K562 (cell line): Measurements from ENCODE around the gene EXOC4. TPM values are rescaled to one million over a fixed set of nuclear protein-coding genes. Genes with fewer than 3 reads are reported as not detected.

Experiments used
- ATAC-seq: fragments of 200-7000 bp; cut with Tn5 transposase; 3 replicates; pipeline ENCODE4 v1.9.1; 2020; ENCODE audit warnings: moderate library complexity
- BruUV-seq: library from RNA; stranded (reverse); fragments of 400-500 nt; replicated peaks from 2 replicates; lab custom pipeline; 2021; lab: Mats Ljungman, UMichigan
- CTCF ChIA-PET: fragments of 300-600 bp; formaldehyde crosslinking; extraction: SDS; loops from one replicate; lab custom pipeline; 2021; ENCODE audit warnings: low intra/inter-chr PET ratio; lab: Yijun Ruan, JAX
- POLR2A ChIA-PET: fragments of 300-600, 350-650 bp; sonication (Branson Sonifier 250); formaldehyde crosslinking; extraction: SDS; loops from one replicate; lab custom pipeline; 2021; ENCODE audit warnings: antibody characterized with exemption, inconsistent platforms; lab: Yijun Ruan, JAX
- DNase-seq, 4 experiments: peaks; one replicate each; pipeline versions ENCODE4 v3.0.0 to v3.0.0-alpha.2; 2011 to 2018; ENCODE audit warnings: low spot score in 3 of 4, mixed read lengths in 3 of 4; ENCODE audit errors: extremely low read depth in 1 of 4
- FAIRE-seq: peaks from 2 replicates; lab custom pipeline; 2011; peaks lifted over from hg19 to GRCh38; lab: Jason Lieb, UNC
- H2AFZ ChIP-seq: 2 replicates; pipeline ENCODE4 v1.6.0; 2011; ENCODE audit warnings: low read depth, low read length, control low read depth, inconsistent platforms
- H3K27ac ChIP-seq: fragments of 200-600 bp; 3 replicates; pipeline ENCODE4 v1.8.0; 2011; ENCODE audit warnings: low read depth, mild to moderate bottlenecking, control low read depth, inconsistent platforms, low read length, moderate library complexity, mixed read lengths; ENCODE audit errors: extremely low read depth
- H3K27me3 ChIP-seq, 2 experiments: fragments of 300-600 bp in 1 of 2; 2 replicates in 1 of 2; 3 replicates in 1 of 2; pipeline versions ENCODE4 v1.6.0 to v1.8.0; 2011; ENCODE audit warnings: inconsistent platforms in 2 of 2, low read length in 2 of 2, mild to moderate bottlenecking in 1 of 2, mixed read lengths in 1 of 2, moderate library complexity in 1 of 2; ENCODE audit not compliant: control insufficient read depth in 2 of 2, insufficient read depth in 2 of 2
- H3K36me3 ChIP-seq: fragments of 300-600 bp; 3 replicates; pipeline ENCODE4 v1.8.0; 2011; ENCODE audit warnings: mild to moderate bottlenecking, low read length, inconsistent platforms; ENCODE audit not compliant: control insufficient read depth, insufficient read depth
- H3K4me1 ChIP-seq, 2 experiments: fragments of 200-600 bp in 1 of 2; replicated peaks in 1 of 2; 2 replicates in 1 of 2; 3 replicates in 1 of 2; pipeline versions ENCODE4 v1.5.1 to v1.8.0; 2011; ENCODE audit warnings: inconsistent platforms in 2 of 2, low read length in 2 of 2, mild to moderate bottlenecking in 1 of 2, mixed read lengths in 1 of 2, moderate library complexity in 1 of 2; ENCODE audit not compliant: control insufficient read depth in 2 of 2, insufficient read depth in 2 of 2
- H3K4me2 ChIP-seq: 2 replicates; pipeline ENCODE4 v1.6.1; 2011; ENCODE audit warnings: low read length, control low read depth, inconsistent platforms, mixed read lengths; ENCODE audit not compliant: insufficient read depth
- H3K4me3 ChIP-seq: fragments of 200-600 bp; sonication (generic), shearing (Covaris generic); 2 replicates; pipeline ENCODE4 v1.5.1; 2016; ENCODE audit warnings: control low read depth, inconsistent platforms
- H3K79me2 ChIP-seq: fragments of 200-600 bp; 3 replicates; pipeline ENCODE4 v1.8.0; 2011; ENCODE audit warnings: low read length, inconsistent platforms; ENCODE audit not compliant: control insufficient read depth, insufficient read depth
- H3K9ac ChIP-seq, 2 experiments: 2 replicates each; pipeline versions ENCODE4 v1.6.0 to v1.6.1; 2011; ENCODE audit warnings: low read depth in 2 of 2, low read length in 2 of 2, control low read depth in 1 of 2, inconsistent platforms in 1 of 2, mild to moderate bottlenecking in 1 of 2, mixed read lengths in 1 of 2; ENCODE audit not compliant: insufficient read depth in 1 of 2
- H3K9me1 ChIP-seq: one replicate; pipeline ENCODE4 v1.6.0; 2011; ENCODE audit warnings: inconsistent platforms, mild to moderate bottlenecking, low read length, moderate library complexity; ENCODE audit not compliant: control insufficient read depth, insufficient read depth
- H3K9me3 ChIP-seq: replicated peaks from 2 replicates; pipeline ENCODE4 v1.5.1; 2011; ENCODE audit warnings: low read depth, low read length, inconsistent platforms; ENCODE audit not compliant: control insufficient read depth, insufficient read depth
- H4K20me1 ChIP-seq: replicated peaks from 2 replicates; pipeline ENCODE4 v1.6.1; 2011; ENCODE audit warnings: low read length, inconsistent platforms, mixed read lengths; ENCODE audit not compliant: control insufficient read depth, insufficient read depth
- CBX5 ChIP-seq: IDR thresholded peaks from 2 replicates; pipeline ENCODE4 v1.6.1; 2014; ENCODE audit warnings: low read depth, borderline replicate concordance
- CXXC5 ChIP-seq: fragments of 250-450 bp; sonication (Bioruptor Pico); IDR thresholded peaks from 2 replicates; pipeline ENCODE4 v1.8.0; 2022; ENCODE audit warnings: inconsistent platforms, mild to moderate bottlenecking, moderate library complexity
- KHSRP ChIP-seq: fragments of 450-650 bp; IDR thresholded peaks from 2 replicates; pipeline ENCODE4 v1.6.1; 2017
- MITF ChIP-seq: IDR thresholded peaks from 2 replicates; pipeline ENCODE4 v1.6.1; 2014; ENCODE audit warnings: antibody characterized with exemption
- POLR2AphosphoS2 ChIP-seq: IDR thresholded peaks from 2 replicates; pipeline ENCODE4 v1.6.1; 2012; ENCODE audit warnings: low read length, improper control_type of control experiment
- POU5F1 ChIP-seq: fragments of 150-350 bp; IDR thresholded peaks from 2 replicates; pipeline ENCODE4 v1.6.1; 2014; ENCODE audit warnings: borderline replicate concordance, low read length, low read depth, mild to moderate bottlenecking; ENCODE audit not compliant: partially characterized antibody
- STAT5A ChIP-seq: IDR thresholded peaks from 2 replicates; pipeline ENCODE4 v1.6.1; 2012; ENCODE audit warnings: low read length, inconsistent platforms, borderline replicate concordance
- ZFPM2 ChIP-seq: fragments of 250-450 bp; sonication (Bioruptor Pico); IDR thresholded peaks from 2 replicates; pipeline ENCODE4 v1.5.1; 2022; ENCODE audit warnings: mild to moderate bottlenecking
- ZNF134 ChIP-seq: fragments of 250-450 bp; sonication (Bioruptor Pico); conservative IDR thresholded peaks from 2 replicates; pipeline ENCODE4 v1.4.0; 2020
- WGBS: fragments of 100-300 bp; shearing (Covaris generic); methylation state at CpG from one replicate; pipeline ENCODE4 v1.1.6; 2016; ENCODE audit warnings: low coverage, mixed read lengths; ENCODE audit not compliant: insufficient coverage; ENCODE audit errors: missing lambda C conversion rate; 5-methylcytosine and 5-hydroxymethylcytosine counted together
- in situ Hi-C: fragments of 300-500 bp; cut with MboI; formaldehyde crosslinking; loops from 4 replicates; pipeline ENCODE4 v1.15.0; 2018; ENCODE audit warnings: inconsistent platforms, mixed read lengths
- intact Hi-C: fragments of 100-400 bp; cut with micrococcal nuclease; formaldehyde crosslinking; loops from 2 replicates; pipeline ENCODE4 v1.14.2; 2022
- polyA plus RNA-seq, 8 experiments: library from polyadenylated mRNA; depleted of rRNA in 4 of 8; stranded (reverse) in 5 of 8; unstranded in 3 of 8; fragments of >200 nt; fragmentation: Nextera tagmentation in 2 of 8; fragmentation: Illumina TruSeq in 1 of 8; extraction: Ambion mirVana in 2 of 8; extraction: Trizol in 1 of 8; gene quantifications; 2 replicates each; pipeline versions ENCODE4 v1.2.1 to v1.2.3, GENCODE V29; 2011 to 2014; ENCODE audit warnings: inconsistent platforms in 1 of 8, missing spikeins in 1 of 8
- total RNA-seq, 7 experiments: library from RNA; depleted of rRNA in 6 of 7; stranded (reverse); fragments of >200 nt in 6 of 7; fragmentation: Illumina TruSeq in 2 of 7; extraction: Trizol in 2 of 7; gene quantifications; 2 replicates each; pipeline versions ENCODE4 v1.2.1 to v1.2.3, GENCODE V29; 2011 to 2021; ENCODE audit warnings: low replicate concordance in 1 of 7

EXOC4 gene
- total and polyA plus RNA-seq, 9 of the 15 experiments (the other 6 are each of a cell fraction or from before 2014, with no cell fraction given): 18.5 to 73.1 (median 46.6) TPM

DNA sequence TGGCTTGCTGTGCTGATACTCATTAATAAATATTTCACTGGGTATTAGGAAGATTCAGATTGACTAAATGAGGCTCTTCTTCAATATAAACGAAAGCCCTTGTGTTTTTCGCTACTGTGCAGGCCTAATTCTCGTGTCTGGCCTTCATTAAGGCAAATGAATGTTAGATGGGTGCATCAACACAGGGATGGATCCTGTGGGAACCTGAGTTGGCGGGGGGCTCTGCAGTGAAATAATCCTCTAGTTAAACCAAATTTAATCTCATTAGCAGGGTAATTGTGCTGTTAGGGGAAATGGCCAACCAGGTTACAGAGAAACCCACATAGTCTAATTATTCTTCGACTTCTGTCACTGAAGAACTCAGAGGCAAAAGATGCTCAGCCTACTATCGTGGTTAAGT lies 548.5 kb downstream of the EXOC4 start:
- no peaks in the 10 kb centered on the region for H3K79me2 ChIP-seq
- 42% methylated on average over 6 of the region's 6 CpGs for WGBS
- in situ Hi-C loops: no loop called here
- no peaks in the 10 kb centered on the region for H3K36me3 ChIP-seq
- FAIRE-seq: no peak
- no peak overlapping the region for H3K27ac ChIP-seq
- no peak overlapping the region for H3K4me3 ChIP-seq
- no peak for DNase-seq
- no TSS peak for BruUV-seq
- H3K4me1 ChIP-seq: 0 out of 5 replicates have a peak, but pooled peaks cover 0 to 4% of the 10 kb centered on the region in 2 experiments
- H3K9ac ChIP-seq: no peak overlapping the region
- no peak for ATAC-seq
- no peaks in the 10 kb centered on the region for H4K20me1 ChIP-seq
- no peak overlapping the region for H3K4me2 ChIP-seq
- CTCF ChIA-PET: no interaction called here
- no peaks in the 10 kb centered on the region for H3K9me1 ChIP-seq
- no peaks in the 10 kb centered on the region for H3K9me3 ChIP-seq
- no peak for TF ChIP-seq STAT5A
- no peak for TF ChIP-seq ZNF134 (CRISPR knock-in tag)
- TF ChIP-seq POU5F1: no peak
- TF ChIP-seq ZFPM2 (CRISPR knock-in tag): no peak
- TF ChIP-seq CXXC5: no peak
- no peak for TF ChIP-seq MITF
- no peak for TF ChIP-seq POLR2AphosphoS2
- no peak for TF ChIP-seq CBX5
- no peak for TF ChIP-seq KHSRP
- intact Hi-C loops: no loop called here
- H3K27me3 ChIP-seq: no peaks in the 10 kb centered on the region
- POLR2A ChIA-PET: no interaction called here
- no peak overlapping the region for H2AFZ ChIP-seq
